CD4-positive, alpha-beta T cell treated with Interleukin-4 for 1 hour (primary cell): ENCODE data around the gene MEGF6.

Source experiments
- DNase-seq, 2 donors: peaks; one replicate each; pipeline ENCODE4 v3.0.0-alpha.2; 2020 to 2022

Gene MEGF6

GRCh38 chr1:3645666-3646355, 34.5 kb upstream of the MEGF6 start:
- DNase-seq: no peak

GRCh38 chr1:3645247-3645646, 33.9 kb upstream of the MEGF6 start:
- DNase-seq: no peak

GRCh38 chr1:3644273-3644672, 33.0 kb upstream of the MEGF6 start:
- no peak for DNase-seq

- no peak for DNase-seq
Measured at GRCh38 chr1:3642919-3643675, 31.8 kb upstream of the MEGF6 start.

GRCh38 chr1:3641816-3642215, 30.5 kb upstream of the MEGF6 start:
- no peak for DNase-seq

- no peak for DNase-seq
Measured at GRCh38 chr1:3641046-3641760, 29.9 kb upstream of the MEGF6 start.

GRCh38 chr1:3640121-3640837, 29.0 kb upstream of the MEGF6 start:
- DNase-seq: no peak

- DNase-seq: no peak
Measured at GRCh38 chr1:3639397-3639911, 28.1 kb upstream of the MEGF6 start.

- no peak for DNase-seq
Measured at GRCh38 chr1:3638676-3639075, 27.4 kb upstream of the MEGF6 start.

GRCh38 chr1:3638027-3638426, 26.7 kb upstream of the MEGF6 start:
- DNase-seq: no peak

GRCh38 chr1:3636531-3636930, 25.2 kb upstream of the MEGF6 start:
- no peak for DNase-seq

- no peak for DNase-seq
Measured at GRCh38 chr1:3636080-3636479, 24.8 kb upstream of the MEGF6 start.

- DNase-seq: no peak
Measured at GRCh38 chr1:3634059-3634800, 22.9 kb upstream of the MEGF6 start.

- no peak for DNase-seq
Measured at GRCh38 chr1:3633344-3634058, 22.2 kb upstream of the MEGF6 start.

GRCh38 chr1:3632716-3633343, 21.5 kb upstream of the MEGF6 start:
- no peak for DNase-seq

GRCh38 chr1:3632298-3632697, 21.0 kb upstream of the MEGF6 start:
- no peak for DNase-seq

GRCh38 chr1:3631320-3632260, 20.3 kb upstream of the MEGF6 start:
- no peak for DNase-seq

GRCh38 chr1:3630914-3631313, 19.6 kb upstream of the MEGF6 start:
- DNase-seq: no peak

- DNase-seq: no peak
Measured at GRCh38 chr1:3630161-3630611, 18.9 kb upstream of the MEGF6 start.
